Mammary epithelial cell (primary cell): ENCODE data around the gene USP24.

Experiments
- EZH2 ChIP-seq: IDR thresholded peaks from 2 replicates; pipeline ENCODE4 v1.6.1; 2012; ENCODE audit warnings: low read length, inconsistent platforms, borderline replicate concordance
- TF ChIP-seq, protein P1 (sequence below), 2 donors: IDR thresholded peaks in 1 of 2; conservative IDR thresholded peaks in 1 of 2; 2 replicates each; pipeline ENCODE4 v1.5.1; 2011 to 2012; ENCODE audit warnings: inconsistent platforms in 2 of 2, low read length in 2 of 2, mild to moderate bottlenecking in 2 of 2, control low read depth in 1 of 2, low read depth in 1 of 2; ENCODE audit not compliant: insufficient read depth in 1 of 2; ENCODE audit errors: extremely low read depth in 1 of 2

DNA sequence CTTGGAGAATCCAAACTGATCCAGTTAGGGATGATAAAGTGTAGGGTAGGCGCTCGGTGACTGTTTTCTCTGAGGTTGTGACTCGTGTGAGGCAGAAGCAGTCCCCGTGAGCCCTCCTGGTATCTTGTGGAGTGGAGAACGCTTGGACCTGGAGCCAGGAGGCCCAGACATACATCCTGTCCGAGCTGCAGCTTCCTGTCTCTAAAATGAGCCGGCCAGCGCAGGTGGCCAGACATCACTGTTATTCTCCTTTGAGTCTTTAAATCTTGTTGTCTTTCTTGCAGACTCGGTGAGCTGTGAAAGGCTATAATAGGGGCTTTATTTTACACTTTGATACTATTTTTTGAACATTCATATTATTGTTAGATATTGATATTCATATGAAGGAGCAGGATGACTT lies 163.5 kb downstream of the USP24 start:
- TF ChIP-seq, protein P1, sequence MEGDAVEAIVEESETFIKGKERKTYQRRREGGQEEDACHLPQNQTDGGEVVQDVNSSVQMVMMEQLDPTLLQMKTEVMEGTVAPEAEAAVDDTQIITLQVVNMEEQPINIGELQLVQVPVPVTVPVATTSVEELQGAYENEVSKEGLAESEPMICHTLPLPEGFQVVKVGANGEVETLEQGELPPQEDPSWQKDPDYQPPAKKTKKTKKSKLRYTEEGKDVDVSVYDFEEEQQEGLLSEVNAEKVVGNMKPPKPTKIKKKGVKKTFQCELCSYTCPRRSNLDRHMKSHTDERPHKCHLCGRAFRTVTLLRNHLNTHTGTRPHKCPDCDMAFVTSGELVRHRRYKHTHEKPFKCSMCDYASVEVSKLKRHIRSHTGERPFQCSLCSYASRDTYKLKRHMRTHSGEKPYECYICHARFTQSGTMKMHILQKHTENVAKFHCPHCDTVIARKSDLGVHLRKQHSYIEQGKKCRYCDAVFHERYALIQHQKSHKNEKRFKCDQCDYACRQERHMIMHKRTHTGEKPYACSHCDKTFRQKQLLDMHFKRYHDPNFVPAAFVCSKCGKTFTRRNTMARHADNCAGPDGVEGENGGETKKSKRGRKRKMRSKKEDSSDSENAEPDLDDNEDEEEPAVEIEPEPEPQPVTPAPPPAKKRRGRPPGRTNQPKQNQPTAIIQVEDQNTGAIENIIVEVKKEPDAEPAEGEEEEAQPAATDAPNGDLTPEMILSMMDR (conservative IDR thresholded peaks at IDR 0.05 in 1 of 2, IDR thresholded peaks at IDR 0.05 in 1 of 2; ENCODE audit: extremely low read depth in 1 of 2, insufficient read depth in 1 of 2, low read depth in 1 of 2, low read length in 2 of 2), result no peak
- no peak for TF ChIP-seq EZH2
